Fibroblast of villous mesenchyme (primary cell): ENCODE measurements around the gene IL2RA. TPM values are rescaled to one million over a fixed set of nuclear protein-coding genes. Genes with fewer than 3 reads are reported as not detected.

ENCODE experiments used
- DNase-seq: peaks from one replicate; pipeline ENCODE4 v3.0.0-alpha.2; 2010; ENCODE audit warnings: low read depth
- H3K4me3 ChIP-seq: 2 replicates; pipeline ENCODE4 v1.5.1; 2011; ENCODE audit warnings: low read depth, mild to moderate bottlenecking, low read length
- total RNA-seq: library from RNA; depleted of rRNA; stranded (reverse); fragments of >200 nt; gene quantifications from 2 replicates; pipeline ENCODE4 v1.2.3, GENCODE V29; 2012
- TF ChIP-seq, protein P1 (sequence below): IDR thresholded peaks from 2 replicates; pipeline ENCODE4 v1.5.1; 2012; ENCODE audit warnings: low read depth, mild to moderate bottlenecking, low read length; ENCODE audit not compliant: insufficient read depth

The IL2RA gene
- total RNA-seq, 1 donor: not detected

DNA sequence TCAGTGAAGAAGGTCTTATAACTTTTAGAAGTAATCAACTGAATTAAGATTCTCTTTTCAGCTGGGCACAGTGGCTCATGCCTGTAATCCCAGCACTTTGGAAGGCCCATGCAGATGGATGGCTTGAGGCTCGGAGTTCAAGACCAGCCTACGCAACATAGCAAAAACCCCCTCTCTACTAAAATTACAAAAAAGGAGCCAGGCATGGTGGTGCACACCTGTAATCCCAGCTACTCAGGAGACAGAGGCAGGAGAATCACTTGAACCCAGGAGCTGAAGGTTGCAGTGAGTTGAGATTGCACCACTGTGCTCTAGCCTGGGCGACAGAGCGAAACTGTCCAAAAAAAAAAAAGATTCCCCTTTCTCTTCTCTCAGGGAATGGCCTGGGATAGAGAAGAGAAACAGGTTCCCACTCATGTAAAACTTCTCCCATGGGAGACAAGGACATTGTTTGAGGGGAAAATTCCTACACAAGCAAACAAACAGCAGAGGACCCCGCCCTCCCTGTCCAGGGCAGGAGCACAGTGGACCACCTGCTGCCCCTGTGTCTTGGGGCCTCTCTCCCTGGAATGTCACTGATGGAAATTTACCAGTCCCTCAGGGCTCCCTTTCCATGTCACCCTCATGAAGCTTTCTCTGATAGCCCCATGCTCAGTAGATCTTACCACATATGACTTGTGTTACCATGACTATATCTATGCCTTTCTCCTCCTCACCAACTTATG, 5.6 kb downstream of the IL2RA start:
- no peak for DNase-seq
- no peak overlapping the region for H3K4me3 ChIP-seq
- TF ChIP-seq, protein P1, sequence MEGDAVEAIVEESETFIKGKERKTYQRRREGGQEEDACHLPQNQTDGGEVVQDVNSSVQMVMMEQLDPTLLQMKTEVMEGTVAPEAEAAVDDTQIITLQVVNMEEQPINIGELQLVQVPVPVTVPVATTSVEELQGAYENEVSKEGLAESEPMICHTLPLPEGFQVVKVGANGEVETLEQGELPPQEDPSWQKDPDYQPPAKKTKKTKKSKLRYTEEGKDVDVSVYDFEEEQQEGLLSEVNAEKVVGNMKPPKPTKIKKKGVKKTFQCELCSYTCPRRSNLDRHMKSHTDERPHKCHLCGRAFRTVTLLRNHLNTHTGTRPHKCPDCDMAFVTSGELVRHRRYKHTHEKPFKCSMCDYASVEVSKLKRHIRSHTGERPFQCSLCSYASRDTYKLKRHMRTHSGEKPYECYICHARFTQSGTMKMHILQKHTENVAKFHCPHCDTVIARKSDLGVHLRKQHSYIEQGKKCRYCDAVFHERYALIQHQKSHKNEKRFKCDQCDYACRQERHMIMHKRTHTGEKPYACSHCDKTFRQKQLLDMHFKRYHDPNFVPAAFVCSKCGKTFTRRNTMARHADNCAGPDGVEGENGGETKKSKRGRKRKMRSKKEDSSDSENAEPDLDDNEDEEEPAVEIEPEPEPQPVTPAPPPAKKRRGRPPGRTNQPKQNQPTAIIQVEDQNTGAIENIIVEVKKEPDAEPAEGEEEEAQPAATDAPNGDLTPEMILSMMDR: no peak

DNA sequence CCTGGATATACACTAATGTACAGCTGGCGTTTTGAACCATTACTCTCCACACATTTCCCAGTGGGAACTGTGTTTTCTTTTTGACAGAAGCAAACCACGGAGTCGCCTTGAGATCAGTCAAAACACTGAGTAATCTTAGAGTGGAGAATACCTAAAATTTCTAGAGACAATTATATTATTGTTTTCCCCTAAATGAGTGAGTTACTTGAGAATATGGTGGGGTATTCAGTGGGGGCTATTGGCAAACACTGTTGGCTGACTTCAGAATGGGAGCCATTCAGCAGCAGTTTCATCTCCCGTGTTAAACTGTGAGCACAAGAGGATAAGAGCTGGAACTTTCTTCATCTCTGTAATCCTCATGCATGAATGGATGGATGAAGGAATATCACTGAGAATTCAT, 6.2 kb downstream of the IL2RA start:
- no peak overlapping the region for H3K4me3 ChIP-seq
- DNase-seq: no peak
- TF ChIP-seq, protein P1: no peak

DNA sequence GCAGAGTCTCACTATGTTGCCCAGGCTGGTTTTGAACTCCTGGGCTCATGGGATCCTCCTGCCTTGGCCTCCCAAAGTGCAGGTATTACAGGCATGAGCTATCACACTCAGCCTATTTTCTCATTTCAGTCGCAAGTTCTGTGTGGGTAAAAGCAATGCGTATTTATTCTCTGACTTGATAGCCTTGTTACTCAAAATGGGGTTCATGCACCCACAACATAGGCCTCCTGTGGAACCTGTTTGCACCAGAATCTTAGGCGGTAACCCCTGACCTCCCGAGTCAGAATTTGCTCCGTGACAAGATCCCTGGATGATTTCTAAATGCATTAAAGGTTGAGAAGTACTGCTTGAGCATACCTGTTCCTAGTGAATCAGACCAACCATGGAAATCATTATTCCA, 7.3 kb downstream of the IL2RA start:
- DNase-seq: no peak
- TF ChIP-seq, protein P1: no peak
- no peak overlapping the region for H3K4me3 ChIP-seq

DNA sequence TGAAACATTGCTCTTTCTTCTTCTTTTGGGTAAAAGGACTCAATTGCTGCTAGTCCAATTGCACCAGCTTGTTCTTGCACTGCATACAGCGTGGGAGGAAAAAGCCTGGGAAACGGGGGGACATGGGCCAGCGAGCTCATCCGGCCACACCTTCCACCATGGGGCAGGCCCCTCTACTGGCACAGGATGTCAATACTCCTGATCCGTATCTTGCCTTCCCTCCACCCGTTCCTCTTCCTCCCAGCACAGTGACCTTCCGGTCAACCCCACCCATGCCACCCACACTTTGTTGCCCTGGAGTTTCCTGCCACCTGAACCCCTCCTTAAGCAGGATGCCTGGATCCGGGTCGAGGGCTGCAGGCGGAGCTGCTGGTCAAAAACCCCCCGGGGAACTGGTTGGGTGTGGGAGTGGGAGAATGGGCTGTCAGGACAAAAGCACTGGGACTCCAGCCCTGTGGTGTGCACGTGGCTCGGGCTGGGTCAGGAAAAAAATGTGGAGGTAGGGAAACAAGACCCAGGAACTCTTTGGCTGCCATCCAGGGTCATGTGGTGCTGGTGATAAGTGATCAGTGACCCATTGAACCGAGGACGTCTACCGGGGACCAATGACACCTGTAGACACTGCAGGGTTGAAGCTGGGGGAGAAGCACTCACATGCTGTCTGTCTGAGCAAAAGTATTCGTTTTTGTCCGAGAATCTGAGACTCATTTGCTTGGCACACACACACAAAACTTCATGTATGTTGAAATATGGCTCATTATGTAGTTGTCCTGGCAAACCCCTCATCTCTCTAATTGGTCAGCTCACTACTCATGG, 8.1 kb downstream of the IL2RA start:
- DNase-seq: no peak
- TF ChIP-seq, protein P1: no peak

DNA sequence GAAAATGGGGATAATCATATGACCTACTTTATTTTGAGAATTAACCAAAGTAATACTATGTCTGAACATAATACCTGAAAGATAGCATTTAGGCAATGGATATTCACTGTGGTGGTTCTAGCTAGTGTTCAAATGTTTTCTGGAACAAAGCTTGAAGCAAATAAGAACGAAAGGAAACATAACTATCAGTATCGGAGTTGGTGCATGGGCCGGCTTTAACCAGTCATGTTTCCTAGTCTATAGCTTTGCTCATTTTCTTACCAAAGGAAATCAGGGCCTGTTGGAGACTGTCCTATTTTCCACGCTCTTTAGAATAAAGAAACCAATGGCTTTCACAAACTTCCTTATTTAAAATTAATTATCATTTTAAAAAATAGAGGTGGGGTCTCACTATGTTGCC, 8.9 kb downstream of the IL2RA start:
- no peak for DNase-seq
- no peak overlapping the region for H3K4me3 ChIP-seq
- TF ChIP-seq, protein P1: no peak

More for the DNA sequence above, 8.1 kb downstream of the IL2RA start:
- H3K4me3 ChIP-seq: no peak overlapping the region

DNA sequence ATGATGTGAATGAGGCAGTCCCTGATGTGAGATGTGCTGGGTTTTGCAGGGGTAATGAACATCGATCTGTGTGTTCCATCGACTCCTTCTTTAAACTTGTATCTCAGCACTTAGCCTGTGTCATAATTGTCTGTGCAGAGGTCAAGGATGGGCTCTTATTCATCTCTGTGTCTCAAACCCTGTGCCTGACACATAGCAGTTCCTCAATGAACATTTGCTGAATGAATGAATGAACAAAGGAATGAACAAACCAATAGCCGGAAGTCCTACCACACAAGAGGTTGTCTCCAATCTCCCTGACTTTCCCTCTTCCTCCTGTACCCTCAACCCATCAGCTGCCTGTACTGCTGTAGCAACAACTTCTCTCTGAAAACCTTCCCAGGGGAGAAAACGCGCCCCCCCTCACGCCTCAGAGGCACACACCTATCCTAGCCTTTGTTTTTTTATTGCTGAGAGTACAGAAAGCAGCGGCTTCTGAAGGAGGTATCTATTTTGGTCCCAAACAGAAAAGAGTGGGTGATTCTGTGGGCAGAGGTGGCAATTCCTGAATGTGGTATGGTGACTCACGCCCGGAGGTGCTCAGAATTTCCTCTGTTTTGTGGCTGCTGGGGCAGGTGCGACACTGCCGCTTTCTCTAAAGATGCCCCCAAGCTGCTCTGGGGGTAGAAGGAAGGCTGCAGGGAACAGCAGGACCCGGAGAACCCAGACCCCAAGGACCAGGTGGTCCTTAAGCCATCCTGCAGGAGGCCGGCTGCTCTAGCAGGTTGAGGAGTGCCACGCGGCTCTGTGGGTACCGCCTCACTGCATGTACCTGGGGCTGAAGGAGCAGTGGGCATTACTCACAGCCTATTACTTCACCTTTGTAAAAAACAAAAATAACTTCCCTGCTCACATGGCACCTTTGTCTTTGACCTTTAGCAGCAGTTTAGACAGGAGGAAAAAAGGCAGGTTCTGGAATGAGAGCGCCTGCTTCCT, 9.6 kb downstream of the IL2RA start:
- TF ChIP-seq, protein P1: no peak
- H3K4me3 ChIP-seq: no peak overlapping the region
- DNase-seq: no peak
